Endothelial cell of umbilical vein (primary cell): ENCODE measurements around the gene TEDC2. TPM values are rescaled to one million over a fixed set of nuclear protein-coding genes. Genes with fewer than 3 reads are reported as not detected.
A peak's percentile ranks its signal among the peaks of the same experiment; 100 is the strongest.

Source experiments
- BruUV-seq: library from RNA; stranded (reverse); fragments of 400-500 nt; replicated peaks from 2 replicates; lab custom pipeline; 2021; lab: Mats Ljungman, UMichigan
- CTCF ChIA-PET: fragments of 300-600, 350-600 bp; sonication (Branson Sonifier 250); formaldehyde crosslinking; loops from one replicate; lab custom pipeline; 2021; ENCODE audit warnings: antibody characterized with exemption, inconsistent platforms; lab: Charles Lee
- POLR2A ChIA-PET: fragments of 300-600, 350-600 bp; sonication (Branson Sonifier 250); formaldehyde crosslinking; loops from one replicate; lab custom pipeline; 2021; ENCODE audit warnings: antibody characterized with exemption, inconsistent platforms; lab: Charles Lee
- DNase-seq: peaks from one replicate; pipeline ENCODE4 v3.0.0-alpha.2; 2011; ENCODE audit warnings: low read depth, low spot score
- FAIRE-seq: peaks from 2 replicates; lab custom pipeline; 2011; peaks lifted over from hg19 to GRCh38; lab: Jason Lieb, UNC
- H2AFZ ChIP-seq: 2 replicates; pipeline ENCODE4 v1.6.0; 2012; ENCODE audit warnings: low read depth, low read length, control low read depth, inconsistent platforms
- H3K27ac ChIP-seq: 2 replicates; pipeline ENCODE4 v1.5.1; 2011; ENCODE audit warnings: low read depth, mild to moderate bottlenecking, control low read depth, low read length, moderate library complexity; ENCODE audit not compliant: insufficient read depth
- H3K27me3 ChIP-seq, 2 experiments: 2 replicates each; pipeline versions ENCODE4 v1.6.0 to v1.6.1; 2011; ENCODE audit warnings: low read length in 2 of 2, mixed read lengths in 1 of 2; ENCODE audit not compliant: control insufficient read depth in 2 of 2, insufficient read depth in 2 of 2
- H3K36me3 ChIP-seq, 2 experiments: 2 replicates in 1 of 2; 3 replicates in 1 of 2; pipeline ENCODE4 v1.5.1; 2011; ENCODE audit warnings: low read length in 2 of 2, mild to moderate bottlenecking in 1 of 2, moderate library complexity in 1 of 2; ENCODE audit not compliant: control insufficient read depth in 2 of 2, insufficient read depth in 2 of 2; ENCODE audit errors: extremely low read depth in 1 of 2
- H3K4me1 ChIP-seq: 3 replicates; pipeline ENCODE4 v1.5.1; 2011; ENCODE audit warnings: mild to moderate bottlenecking, low read length; ENCODE audit not compliant: control insufficient read depth, insufficient read depth; ENCODE audit errors: extremely low read depth
- H3K4me2 ChIP-seq: 2 replicates; pipeline ENCODE4 v1.6.1; 2011; ENCODE audit warnings: low read length, control low read depth, mixed read lengths; ENCODE audit not compliant: insufficient read depth
- H3K4me3 ChIP-seq, 3 experiments: fragments of 200-600 bp in 1 of 3; sonication (generic), shearing (Covaris generic) in 1 of 3; replicated peaks in 1 of 3; 2 replicates each; pipeline ENCODE4 v1.5.1; 2011 to 2016; ENCODE audit warnings: control low read depth in 3 of 3, low read length in 3 of 3, mild to moderate bottlenecking in 2 of 3, inconsistent platforms in 1 of 3, low read depth in 1 of 3, moderate library complexity in 1 of 3; ENCODE audit not compliant: insufficient read depth in 1 of 3
- H3K79me2 ChIP-seq: 2 replicates; pipeline ENCODE4 v1.6.0; 2012; ENCODE audit warnings: low read length, inconsistent platforms; ENCODE audit not compliant: control insufficient read depth, insufficient read depth
- H3K9ac ChIP-seq: replicated peaks from 2 replicates; pipeline ENCODE3; 2011; ENCODE audit warnings: low read length, control low read depth; ENCODE audit not compliant: insufficient read depth; ENCODE audit errors: extremely low read depth
- H3K9me1 ChIP-seq: replicated peaks from 3 replicates; pipeline ENCODE4 v1.6.0; 2011; ENCODE audit warnings: mild to moderate bottlenecking, low read length; ENCODE audit not compliant: control insufficient read depth, insufficient read depth; ENCODE audit errors: extremely low read depth
- H3K9me3 ChIP-seq: replicated peaks from 2 replicates; pipeline ENCODE4 v1.5.1; 2012; ENCODE audit warnings: low read length, inconsistent platforms; ENCODE audit not compliant: control insufficient read depth, insufficient read depth
- H4K20me1 ChIP-seq: replicated peaks from 2 replicates; pipeline ENCODE3; 2011; ENCODE audit warnings: mild to moderate bottlenecking, low read length; ENCODE audit not compliant: control insufficient read depth, insufficient read depth; ENCODE audit errors: extremely low read depth
- EZH2 ChIP-seq: IDR thresholded peaks from 2 replicates; pipeline ENCODE4 v1.6.1; 2012; ENCODE audit warnings: borderline replicate concordance, low read depth, mild to moderate bottlenecking, moderate library complexity, low read length, inconsistent platforms; ENCODE audit not compliant: severe bottlenecking
- FOS ChIP-seq: IDR thresholded peaks from 2 replicates; pipeline ENCODE4 v1.6.1; 2011; ENCODE audit warnings: mild to moderate bottlenecking, low read length, moderate library complexity, borderline replicate concordance; ENCODE audit not compliant: insufficient read depth
- GATA2 ChIP-seq: IDR thresholded peaks from 2 replicates; pipeline ENCODE4 v1.7.0; 2011; ENCODE audit warnings: low read depth, mild to moderate bottlenecking, moderate library complexity, mixed read lengths, low read length; ENCODE audit not compliant: insufficient read length, insufficient read depth
- JUN ChIP-seq: IDR thresholded peaks from 2 replicates; pipeline ENCODE4 v1.6.1; 2011; ENCODE audit warnings: borderline replicate concordance, low read depth; ENCODE audit not compliant: insufficient read length, insufficient read depth
- MYC ChIP-seq: IDR thresholded peaks from one replicate; pipeline ENCODE4 v1.6.1; 2011; ENCODE audit warnings: mild to moderate bottlenecking, low read depth, low read length
- POLR2A ChIP-seq: IDR thresholded peaks from 2 replicates; pipeline ENCODE4 v1.6.1; 2012; ENCODE audit warnings: low read depth, mild to moderate bottlenecking, control low read depth, low read length
- POLR2AphosphoS5 ChIP-seq: IDR thresholded peaks from 2 replicates; pipeline ENCODE4 v1.6.1; 2012; ENCODE audit warnings: low read depth, mild to moderate bottlenecking, control low read depth, low read length, moderate library complexity; ENCODE audit not compliant: insufficient read depth
- dilution Hi-C: fragments of 300-500 bp; cut with MboI; formaldehyde crosslinking; loops from one replicate; pipeline ENCODE4 v1.15.0; 2019; ENCODE audit warnings: low sequenced_read_pairs; ENCODE audit not compliant: extremely low pct_ligation_motif_present
- intact Hi-C: fragments of 100-400 bp; cut with micrococcal nuclease; formaldehyde crosslinking; loops from one replicate; pipeline ENCODE4 v1.10.0; 2022
- polyA plus RNA-seq, 4 experiments: library from polyadenylated mRNA; depleted of rRNA in 3 of 4; stranded (reverse) in 3 of 4; unstranded in 1 of 4; fragments of >200 nt; gene quantifications; 2 replicates each; pipeline versions ENCODE4 v1.2.1 to v1.2.3, GENCODE V29; 2011 to 2012; ENCODE audit warnings: missing spikeins in 1 of 4
- total RNA-seq: library from RNA; stranded (reverse); gene quantifications from 2 replicates; pipeline ENCODE4 v1.2.3, GENCODE V29; 2021
- TF ChIP-seq, protein P1 (sequence below): IDR thresholded peaks from 2 replicates; pipeline ENCODE4 v1.6.1; 2011; ENCODE audit not compliant: insufficient read depth, insufficient read length
- TF ChIP-seq, protein P2 (sequence below), 2 donors: IDR thresholded peaks; 1 replicate in 1 of 2; 2 replicates in 1 of 2; pipeline ENCODE4 v1.5.1; 2011; ENCODE audit warnings: low read length in 2 of 2, mild to moderate bottlenecking in 2 of 2, moderate library complexity in 2 of 2, control low read depth in 1 of 2, inconsistent platforms in 1 of 2, low read depth in 1 of 2; ENCODE audit not compliant: insufficient read depth in 1 of 2; ENCODE audit errors: extremely low read depth in 1 of 2

Gene TEDC2
- total and polyA plus RNA-seq, 2 donors (not counting 3 experiments of a cell fraction or from before 2014, with no cell fraction given): 7.6 to 12.7 TPM

DNA sequence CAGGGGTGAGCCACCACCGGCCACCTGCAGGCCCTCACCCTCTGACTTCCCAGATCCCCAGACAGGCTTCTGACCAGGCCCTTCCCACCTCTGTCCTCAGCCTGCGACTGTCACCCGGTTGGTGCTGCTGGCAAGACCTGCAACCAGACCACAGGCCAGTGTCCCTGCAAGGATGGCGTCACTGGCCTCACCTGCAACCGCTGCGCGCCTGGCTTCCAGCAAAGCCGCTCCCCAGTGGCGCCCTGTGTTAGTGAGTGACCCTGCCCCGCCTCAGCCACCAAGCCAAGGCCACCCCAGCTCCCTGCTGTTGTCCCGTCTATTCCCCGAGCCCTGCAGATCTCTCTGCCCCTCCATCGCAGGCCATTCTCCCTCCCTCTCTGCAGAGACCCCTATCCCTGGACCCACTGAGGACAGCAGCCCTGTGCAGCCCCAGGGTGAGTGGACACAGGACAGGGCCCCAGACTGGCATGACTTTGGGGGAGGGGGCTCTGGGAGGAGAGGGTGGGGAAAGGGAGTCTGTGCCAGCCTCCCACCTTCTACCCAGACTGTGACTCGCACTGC, 13.1 kb downstream of the TEDC2 start:
- no peak for DNase-seq
- Histone ChIP-seq H3K9me3 (no peaks in the 10 kb centered on the region), H3K4me1 (peaks cover 15% of the 10 kb centered on the region), H3K36me3 (no peaks in the 10 kb centered on the region), H4K20me1 (no peaks in the 10 kb centered on the region), H3K9me1 (no peaks in the 10 kb centered on the region), H2AFZ (no peak overlapping the region), H3K27ac (no peak overlapping the region), H3K9ac (no peak overlapping the region), H3K4me3 (no peak overlapping the region), H3K27me3 (peaks cover 18 to 22% of the 10 kb centered on the region in 2 experiments), H3K79me2 (peaks cover 6% of the 10 kb centered on the region), H3K4me2 (no peak overlapping the region)
- FAIRE-seq: no peak
- CTCF ChIA-PET: no interaction called here
- BruUV-seq: no TSS peak
- dilution Hi-C loops (no loop called here), intact Hi-C loops (no loop called here)
- POLR2A ChIA-PET: interaction anchor here (0.6 kb wide), 1 partner anchor 16 kb away, joined by 3 read pairs; no protein-coding TSS in a partner anchor
- TF ChIP-seq MYC (no peak), POLR2A (no peak)
- TF ChIP-seq, protein P1, sequence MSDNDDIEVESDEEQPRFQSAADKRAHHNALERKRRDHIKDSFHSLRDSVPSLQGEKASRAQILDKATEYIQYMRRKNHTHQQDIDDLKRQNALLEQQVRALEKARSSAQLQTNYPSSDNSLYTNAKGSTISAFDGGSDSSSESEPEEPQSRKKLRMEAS: no peak
- TF ChIP-seq, protein P2, sequence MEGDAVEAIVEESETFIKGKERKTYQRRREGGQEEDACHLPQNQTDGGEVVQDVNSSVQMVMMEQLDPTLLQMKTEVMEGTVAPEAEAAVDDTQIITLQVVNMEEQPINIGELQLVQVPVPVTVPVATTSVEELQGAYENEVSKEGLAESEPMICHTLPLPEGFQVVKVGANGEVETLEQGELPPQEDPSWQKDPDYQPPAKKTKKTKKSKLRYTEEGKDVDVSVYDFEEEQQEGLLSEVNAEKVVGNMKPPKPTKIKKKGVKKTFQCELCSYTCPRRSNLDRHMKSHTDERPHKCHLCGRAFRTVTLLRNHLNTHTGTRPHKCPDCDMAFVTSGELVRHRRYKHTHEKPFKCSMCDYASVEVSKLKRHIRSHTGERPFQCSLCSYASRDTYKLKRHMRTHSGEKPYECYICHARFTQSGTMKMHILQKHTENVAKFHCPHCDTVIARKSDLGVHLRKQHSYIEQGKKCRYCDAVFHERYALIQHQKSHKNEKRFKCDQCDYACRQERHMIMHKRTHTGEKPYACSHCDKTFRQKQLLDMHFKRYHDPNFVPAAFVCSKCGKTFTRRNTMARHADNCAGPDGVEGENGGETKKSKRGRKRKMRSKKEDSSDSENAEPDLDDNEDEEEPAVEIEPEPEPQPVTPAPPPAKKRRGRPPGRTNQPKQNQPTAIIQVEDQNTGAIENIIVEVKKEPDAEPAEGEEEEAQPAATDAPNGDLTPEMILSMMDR (IDR thresholded peaks at IDR 0.05; ENCODE audit: extremely low read depth in 1 of 2, insufficient read depth in 1 of 2, low read depth in 1 of 2, low read length in 2 of 2): no peak

DNA sequence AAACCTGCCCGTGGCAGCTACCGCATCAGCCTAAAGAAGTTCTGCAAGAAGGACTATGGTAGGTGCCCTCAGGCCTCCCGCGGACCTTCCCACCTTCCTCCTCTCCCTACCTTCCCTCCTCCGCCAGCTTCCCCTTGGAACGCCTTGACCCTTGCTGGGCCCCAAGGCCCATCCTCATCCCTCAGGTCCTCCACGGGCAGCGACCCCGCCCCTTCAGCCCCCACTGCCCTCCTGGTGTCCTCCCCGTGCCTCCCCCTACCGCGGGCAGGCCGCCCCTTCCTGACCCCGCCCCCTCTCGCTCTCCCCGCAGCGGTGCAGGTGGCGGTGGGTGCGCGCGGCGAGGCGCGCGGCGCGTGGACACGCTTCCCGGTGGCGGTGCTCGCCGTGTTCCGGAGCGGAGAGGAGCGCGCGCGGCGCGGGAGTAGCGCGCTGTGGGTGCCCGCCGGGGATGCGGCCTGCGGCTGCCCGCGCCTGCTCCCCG, 13.6 kb downstream of the TEDC2 start:
- Histone ChIP-seq H3K9me3 (no peaks in the 10 kb centered on the region), H3K4me3 (peak overlapping the region in 1 of 3 experiments; percentile 15), H3K79me2 (peaks cover 9% of the 10 kb centered on the region), H3K9ac (no peak overlapping the region), H3K27me3 (peaks cover 18 to 22% of the 10 kb centered on the region in 2 experiments), H3K36me3 (no peaks in the 10 kb centered on the region), H3K27ac (no peak overlapping the region), H4K20me1 (no peaks in the 10 kb centered on the region), H3K4me1 (peaks cover 11% of the 10 kb centered on the region), H2AFZ (no peak overlapping the region), H3K9me1 (no peaks in the 10 kb centered on the region), H3K4me2 (no peak overlapping the region)
- BruUV-seq: no TSS peak
- ChIA-PET POLR2A (interaction anchor here (0.6 kb wide), 1 partner anchor 16 kb away, joined by 3 read pairs; no protein-coding TSS in a partner anchor), CTCF (interaction anchor here (2.8 kb wide), 1 partner anchor 28 kb away, joined by 10 read pairs; no protein-coding TSS in a partner anchor)
- FAIRE-seq (no peak), DNase-seq (no peak)
- no peak for TF ChIP-seq MYC
- no peak for TF ChIP-seq POLR2A
- no peak for TF ChIP-seq FOS
- TF ChIP-seq, protein P1: no peak
- no peak for TF ChIP-seq POLR2AphosphoS5
- TF ChIP-seq, protein P2 (IDR thresholded peaks at IDR 0.05; ENCODE audit: extremely low read depth in 1 of 2, insufficient read depth in 1 of 2, low read depth in 1 of 2, low read length in 2 of 2): no peak
- no peak for TF ChIP-seq GATA2
- TF ChIP-seq EZH2: no peak
- no peak for TF ChIP-seq JUN
- intact Hi-C loops: no loop called here
- dilution Hi-C loops: no loop called here
